NCI-H345 (cell line): Measurements from ENCODE around the gene OR6K6.

ENCODE experiments used
- DNase-seq: peaks from one replicate; lab custom pipeline; 2025; lab: John Stamatoyannopoulos, UW

The OR6K6 gene

GRCh38 chr1:158801396-158801795 lies 46.9 kb downstream of the OR6K6 start:
- DNase-seq, result no peak

- DNase-seq, result no peak
These were observed 49.2 kb downstream of the OR6K6 start for GRCh38 chr1:158803678-158804077.
